ENCODE results near the gene HNRNPA3.
A peak's percentile ranks its signal among the peaks of the same experiment; 100 is the strongest.

Gene HNRNPA3

GRCh38 chr2:177251165-177251542 lies 38.6 kb downstream of the HNRNPA3 start:
- Histone ChIP-seq H2BK12ac (ENCODE audit: low read length) (no peak overlapping the region), H3K79me1 (ENCODE audit: low read depth, low read length) (no peaks in the 10 kb centered on the region), H3K4me1 (ENCODE audit: control insufficient read depth in 2 of 2, insufficient read depth in 1 of 2, low read depth in 1 of 2, low read length in 2 of 2) (no peaks in the 10 kb centered on the region), H2BK120ac (ENCODE audit: low read depth, low read length) (no peak overlapping the region), H3K23ac (ENCODE audit: low read depth, low read length, poor library complexity) (no peak overlapping the region), H4K8ac (ENCODE audit: low read depth, low read length) (no peak overlapping the region), H2BK5ac (ENCODE audit: low read length) (no peak overlapping the region), H3K18ac (ENCODE audit: low read length) (no peak overlapping the region), H2AFZ (ENCODE audit: low read length) (no peak overlapping the region), H3K27me3 (ENCODE audit: control insufficient read depth in 3 of 3, insufficient read depth in 3 of 3, low read depth in 1 of 3, low read length in 3 of 3) (no peaks in the 10 kb centered on the region), H2AK5ac (ENCODE audit: low read depth, low read length) (no peak overlapping the region), H3K27ac (replicated peaks; ENCODE audit: low read length) (no peak overlapping the region), H2BK15ac (ENCODE audit: low read length) (no peak overlapping the region), H3K9ac (ENCODE audit: low read depth, low read length, poor library complexity) (no peak overlapping the region), H3K4me2 (ENCODE audit: insufficient read depth, low read length, poor library complexity, severe bottlenecking) (no peak overlapping the region), H3K4ac (ENCODE audit: low read length) (no peak overlapping the region), H4K91ac (ENCODE audit: low read depth, low read length, poor library complexity) (no peak overlapping the region), H3K9me3 (replicated peaks in 1 of 2; ENCODE audit: control insufficient read depth in 2 of 2, insufficient read depth in 1 of 2, low read depth in 1 of 2, low read length in 2 of 2) (peaks cover 0 to 3% of the 10 kb centered on the region in 2 donors), H3K36me3 (replicated peaks in 1 of 2; ENCODE audit: control insufficient read depth in 2 of 2, insufficient read depth in 2 of 2, low read length in 2 of 2) (peaks cover 0 to 53% of the 10 kb centered on the region in 2 donors), H3K14ac (ENCODE audit: low read length) (no peak overlapping the region), H3K4me3 (ENCODE audit: low read length in 2 of 2) (no peak overlapping the region)
- DNase-seq (ENCODE audit: low spot score), result no peak
- no CpG with 5 or more reads among the region's 3 CpGs for WGBS, 2 donors (ENCODE audit: extremely low coverage in 2 of 2, insufficient read length in 2 of 2, insufficient replicate concordance in 1 of 2)

DNA sequence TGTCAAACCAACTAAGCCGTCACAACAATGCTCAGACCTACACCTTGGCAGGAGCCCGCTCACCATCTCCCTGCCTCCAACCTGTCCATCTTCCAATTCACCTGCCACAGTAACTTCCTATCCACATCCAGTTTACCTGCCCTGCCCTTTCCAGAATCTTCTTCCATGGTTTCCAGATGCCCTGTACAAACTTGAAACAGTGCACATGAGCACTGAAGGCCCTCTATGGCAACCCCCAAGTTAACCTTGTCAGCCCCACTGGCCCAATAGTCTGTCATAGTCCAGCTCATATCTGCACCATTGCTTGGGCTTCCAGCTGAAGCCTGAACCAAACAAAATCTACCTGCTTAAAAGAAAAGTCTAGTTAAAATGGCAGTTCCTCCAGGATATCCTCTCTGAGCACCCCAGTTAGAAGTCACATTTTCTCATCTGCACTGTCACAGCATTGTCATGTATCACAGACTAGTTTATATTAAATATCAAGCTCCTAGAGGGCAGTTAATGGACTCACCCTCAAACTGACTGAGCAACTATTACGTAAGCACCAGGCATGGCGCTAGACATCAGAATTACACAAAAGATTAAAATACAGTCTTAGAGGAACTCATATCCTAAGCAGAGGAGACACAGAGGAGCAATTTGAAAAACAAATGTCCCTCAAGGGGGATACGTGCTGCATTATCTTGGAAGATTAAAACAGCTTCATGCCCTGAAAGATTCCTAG lies 40.4 kb downstream of the HNRNPA3 start:
- Histone ChIP-seq H3K79me1 (ENCODE audit: low read depth, low read length) (peaks cover 2% of the 10 kb centered on the region), H3K23ac (ENCODE audit: low read depth, low read length, poor library complexity) (no peak overlapping the region), H3K4me2 (ENCODE audit: insufficient read depth, low read length, poor library complexity, severe bottlenecking) (no peak overlapping the region), H3K4ac (ENCODE audit: low read length) (no peak overlapping the region), H2BK15ac (ENCODE audit: low read length) (no peak overlapping the region), H3K9ac (ENCODE audit: low read depth, low read length, poor library complexity) (no peak overlapping the region), H3K27me3 (ENCODE audit: control insufficient read depth in 3 of 3, insufficient read depth in 3 of 3, low read depth in 1 of 3, low read length in 3 of 3) (no peaks in the 10 kb centered on the region), H2BK12ac (ENCODE audit: low read length) (no peak overlapping the region), H3K14ac (ENCODE audit: low read length) (no peak overlapping the region), H3K18ac (ENCODE audit: low read length) (no peak overlapping the region), H3K9me3 (replicated peaks in 1 of 2; ENCODE audit: control insufficient read depth in 2 of 2, insufficient read depth in 1 of 2, low read depth in 1 of 2, low read length in 2 of 2) (peaks cover 0 to 10% of the 10 kb centered on the region in 2 donors), H2AK5ac (ENCODE audit: low read depth, low read length) (no peak overlapping the region), H3K27ac (replicated peaks; ENCODE audit: low read length) (no peak overlapping the region), H4K8ac (ENCODE audit: low read depth, low read length) (no peak overlapping the region), H3K36me3 (replicated peaks in 1 of 2; ENCODE audit: control insufficient read depth in 2 of 2, insufficient read depth in 2 of 2, low read length in 2 of 2) (peaks cover 0 to 62% of the 10 kb centered on the region in 2 donors), H4K91ac (ENCODE audit: low read depth, low read length, poor library complexity) (no peak overlapping the region), H2AFZ (ENCODE audit: low read length) (no peak overlapping the region), H2BK5ac (ENCODE audit: low read length) (no peak overlapping the region), H2BK120ac (ENCODE audit: low read depth, low read length) (no peak overlapping the region), H3K4me3 (ENCODE audit: low read length in 2 of 2) (no peak overlapping the region), H3K4me1 (ENCODE audit: control insufficient read depth in 2 of 2, insufficient read depth in 1 of 2, low read depth in 1 of 2, low read length in 2 of 2) (no peaks in the 10 kb centered on the region)
- no peak for DNase-seq (ENCODE audit: low spot score)
- no CpG with 5 or more reads among the region's 5 CpGs for WGBS, 2 donors (ENCODE audit: extremely low coverage in 2 of 2, insufficient read length in 2 of 2, insufficient replicate concordance in 1 of 2)

DNA sequence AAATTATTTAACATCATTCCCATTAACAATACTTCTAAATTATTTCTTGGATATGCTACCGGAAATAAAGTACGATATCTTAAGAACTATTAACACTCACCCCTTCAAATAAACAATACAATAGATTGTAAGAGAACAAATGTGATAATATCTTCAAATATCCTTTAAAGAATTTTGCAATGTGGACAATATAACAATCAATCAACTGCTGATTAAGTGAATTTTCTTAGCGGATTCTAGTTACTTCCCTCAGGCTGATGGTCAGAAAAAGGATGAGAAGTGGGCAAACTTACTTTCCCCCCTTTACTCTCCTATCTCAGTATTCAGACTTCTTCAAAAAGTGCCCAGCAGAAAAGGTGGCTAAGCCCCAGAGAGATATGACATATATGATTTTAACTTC lies 41.1 kb downstream of the HNRNPA3 start:
- no peaks in the 10 kb centered on the region for H3K27me3 ChIP-seq (ENCODE audit: control insufficient read depth in 3 of 3, insufficient read depth in 3 of 3, low read depth in 1 of 3, low read length in 3 of 3)
- H2AFZ ChIP-seq (ENCODE audit: low read length), result no peak overlapping the region
- H3K27ac ChIP-seq (replicated peaks; ENCODE audit: low read length), result no peak overlapping the region
- no peak overlapping the region for H2BK5ac ChIP-seq (ENCODE audit: low read length)
- peaks cover 2% of the 10 kb centered on the region for H3K79me1 ChIP-seq (ENCODE audit: low read depth, low read length)
- no peak overlapping the region for H3K9ac ChIP-seq (ENCODE audit: low read depth, low read length, poor library complexity)
- no peak overlapping the region for H2BK15ac ChIP-seq (ENCODE audit: low read length)
- no peaks in the 10 kb centered on the region for H3K4me1 ChIP-seq (ENCODE audit: control insufficient read depth in 2 of 2, insufficient read depth in 1 of 2, low read depth in 1 of 2, low read length in 2 of 2)
- H3K4me2 ChIP-seq (ENCODE audit: insufficient read depth, low read length, poor library complexity, severe bottlenecking), result no peak overlapping the region
- no peak for DNase-seq (ENCODE audit: low spot score)
- H2BK120ac ChIP-seq (ENCODE audit: low read depth, low read length), result no peak overlapping the region
- no peak overlapping the region for H4K91ac ChIP-seq (ENCODE audit: low read depth, low read length, poor library complexity)
- no peak overlapping the region for H4K8ac ChIP-seq (ENCODE audit: low read depth, low read length)
- no peak overlapping the region for H2BK12ac ChIP-seq (ENCODE audit: low read length)
- no peak overlapping the region for H3K4me3 ChIP-seq (ENCODE audit: low read length in 2 of 2)
- no peak overlapping the region for H3K14ac ChIP-seq (ENCODE audit: low read length)
- H3K23ac ChIP-seq (ENCODE audit: low read depth, low read length, poor library complexity), result no peak overlapping the region
- H3K18ac ChIP-seq (ENCODE audit: low read length), result no peak overlapping the region
- peaks cover 0 to 69% of the 10 kb centered on the region in 2 donors for H3K36me3 ChIP-seq (replicated peaks in 1 of 2; ENCODE audit: control insufficient read depth in 2 of 2, insufficient read depth in 2 of 2, low read length in 2 of 2)
- no peak overlapping the region for H2AK5ac ChIP-seq (ENCODE audit: low read depth, low read length)
- H3K9me3 ChIP-seq (replicated peaks in 1 of 2; ENCODE audit: control insufficient read depth in 2 of 2, insufficient read depth in 1 of 2, low read depth in 1 of 2, low read length in 2 of 2), result peaks cover 0 to 17% of the 10 kb centered on the region in 2 donors
- H3K4ac ChIP-seq (ENCODE audit: low read length), result no peak overlapping the region
- no CpG with 5 or more reads among the region's 3 CpGs for WGBS, 2 donors (ENCODE audit: extremely low coverage in 2 of 2, insufficient read length in 2 of 2, insufficient replicate concordance in 1 of 2)

DNA sequence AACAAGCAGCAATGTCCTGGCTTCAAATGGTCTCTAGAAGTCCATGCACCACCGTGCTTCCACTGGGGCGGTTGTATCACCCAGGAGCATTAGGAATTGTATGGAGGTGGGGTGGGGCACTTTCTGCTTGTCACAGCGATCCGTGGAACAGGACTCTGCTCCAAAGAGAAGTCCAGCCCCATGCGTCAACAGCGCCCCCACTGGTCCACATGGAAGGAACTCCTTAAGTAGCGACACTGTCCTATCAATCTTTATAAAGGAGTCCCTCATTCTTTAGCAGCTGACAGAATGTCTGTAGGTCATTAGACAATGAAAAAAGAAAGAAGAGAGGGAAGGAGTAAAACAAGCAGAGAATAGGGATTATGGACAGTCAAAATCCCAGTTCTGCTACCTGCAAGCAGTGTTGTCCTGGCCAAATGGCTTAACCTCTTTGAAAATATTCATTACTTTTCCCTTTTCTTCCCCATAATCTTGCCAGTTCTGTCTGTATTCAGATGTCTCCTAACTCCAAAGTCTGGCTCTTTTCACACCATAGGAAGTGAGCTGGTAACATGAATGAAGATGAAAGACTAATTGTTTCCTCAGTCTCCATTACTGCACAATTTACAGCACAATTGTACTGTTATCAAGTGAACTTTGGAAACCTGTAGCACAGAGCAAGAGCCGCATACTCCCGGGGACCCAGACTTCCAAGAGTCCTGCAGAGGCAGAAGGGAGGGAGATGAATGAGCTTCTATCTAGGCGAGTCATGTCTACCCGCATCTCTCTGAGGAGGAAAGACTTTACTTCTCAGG lies 42.0 kb downstream of the HNRNPA3 start:
- WGBS, 2 donors (ENCODE audit: extremely low coverage in 2 of 2, insufficient read length in 2 of 2, insufficient replicate concordance in 1 of 2), result no CpG with 5 or more reads among the region's 11 CpGs
- H4K91ac ChIP-seq (ENCODE audit: low read depth, low read length, poor library complexity), result no peak overlapping the region
- no peak overlapping the region for H3K14ac ChIP-seq (ENCODE audit: low read length)
- H3K18ac ChIP-seq (ENCODE audit: low read length), result no peak overlapping the region
- no peak overlapping the region for H3K4me2 ChIP-seq (ENCODE audit: insufficient read depth, low read length, poor library complexity, severe bottlenecking)
- H3K4me1 ChIP-seq (ENCODE audit: control insufficient read depth in 2 of 2, insufficient read depth in 1 of 2, low read depth in 1 of 2, low read length in 2 of 2), result no peaks in the 10 kb centered on the region
- H3K79me1 ChIP-seq (ENCODE audit: low read depth, low read length), result peaks cover 2% of the 10 kb centered on the region
- H3K4ac ChIP-seq (ENCODE audit: low read length), result no peak overlapping the region
- no peak overlapping the region for H3K4me3 ChIP-seq (ENCODE audit: low read length in 2 of 2)
- no peak overlapping the region for H2AK5ac ChIP-seq (ENCODE audit: low read depth, low read length)
- H2BK12ac ChIP-seq (ENCODE audit: low read length), result no peak overlapping the region
- no peak overlapping the region for H3K23ac ChIP-seq (ENCODE audit: low read depth, low read length, poor library complexity)
- no peaks in the 10 kb centered on the region for H3K27me3 ChIP-seq (ENCODE audit: control insufficient read depth in 3 of 3, insufficient read depth in 3 of 3, low read depth in 1 of 3, low read length in 3 of 3)
- no peak overlapping the region for H4K8ac ChIP-seq (ENCODE audit: low read depth, low read length)
- H2AFZ ChIP-seq (ENCODE audit: low read length), result no peak overlapping the region
- no peak overlapping the region for H3K9ac ChIP-seq (ENCODE audit: low read depth, low read length, poor library complexity)
- peaks cover 0 to 25% of the 10 kb centered on the region in 2 donors for H3K9me3 ChIP-seq (replicated peaks in 1 of 2; ENCODE audit: control insufficient read depth in 2 of 2, insufficient read depth in 1 of 2, low read depth in 1 of 2, low read length in 2 of 2)
- no peak overlapping the region for H2BK5ac ChIP-seq (ENCODE audit: low read length)
- DNase-seq (ENCODE audit: low spot score), result peak; percentile 39
- H2BK15ac ChIP-seq (ENCODE audit: low read length), result no peak overlapping the region
- no peak overlapping the region for H2BK120ac ChIP-seq (ENCODE audit: low read depth, low read length)
- peaks cover 0 to 70% of the 10 kb centered on the region in 2 donors for H3K36me3 ChIP-seq (replicated peaks in 1 of 2; ENCODE audit: control insufficient read depth in 2 of 2, insufficient read depth in 2 of 2, low read length in 2 of 2)
- no peak overlapping the region for H3K27ac ChIP-seq (replicated peaks; ENCODE audit: low read length)

All from neuronal stem cell (in vitro differentiated cells).